Measurements from ENCODE around the gene DDX55.

DDX55 gene

DNA sequence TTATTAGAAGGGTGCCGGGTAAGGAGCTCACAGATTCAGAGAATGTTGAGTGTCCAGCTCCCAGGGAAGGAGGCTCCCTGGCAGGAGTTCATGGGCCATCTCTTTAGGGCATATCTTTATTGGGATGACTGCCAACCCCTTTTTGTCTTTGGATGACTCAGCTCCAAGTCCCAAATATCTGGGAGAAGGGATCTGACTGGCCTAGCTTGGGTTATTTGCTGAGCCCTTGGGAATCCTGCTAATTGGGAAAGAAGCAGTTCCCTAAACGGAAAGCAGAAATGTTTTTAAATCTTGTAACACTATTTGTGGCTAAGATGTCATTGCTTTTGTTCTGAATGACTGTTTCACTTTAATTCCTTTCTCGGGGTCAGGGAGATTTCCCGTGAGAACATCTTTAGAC, 12.6 kb downstream of the DDX55 start:
- DNase-seq, result no peak
- Histone ChIP-seq H3K4me2 (ENCODE audit: low read length) (no peak overlapping the region), H3K18ac (ENCODE audit: low read length) (no peak overlapping the region), H2BK5ac (ENCODE audit: low read length) (no peak overlapping the region), H3K56ac (ENCODE audit: low read length) (no peak overlapping the region), H3K4me1 (ENCODE audit: control insufficient read depth, low read depth, low read length) (no peaks in the 10 kb centered on the region), H3K79me2 (ENCODE audit: control insufficient read depth, insufficient read depth, low read length) (no peaks in the 10 kb centered on the region), H3K36me3 (ENCODE audit: control insufficient read depth, insufficient read depth, low read length) (peaks cover 34% of the 10 kb centered on the region), H3K23ac (ENCODE audit: low read length) (no peak overlapping the region), H3K79me1 (ENCODE audit: low read length) (peaks cover 5% of the 10 kb centered on the region), H3K27me3 (ENCODE audit: insufficient read depth, low read length, poor library complexity) (no peaks in the 10 kb centered on the region), H3K27ac (ENCODE audit: low read depth, low read length) (no peak overlapping the region), H2BK15ac (replicated peaks; ENCODE audit: low read depth) (no peak overlapping the region), H2BK120ac (ENCODE audit: low read depth, low read length) (no peak overlapping the region), H2AK5ac (ENCODE audit: low read length) (no peak overlapping the region), H3K4me3 (ENCODE audit: low read length) (no peak overlapping the region), H3K4ac (ENCODE audit: low read depth, low read length) (no peak overlapping the region), H3K9ac (ENCODE audit: low read length) (no peak overlapping the region), H4K8ac (ENCODE audit: low read depth, low read length) (no peak overlapping the region), H4K5ac (ENCODE audit: low read length) (no peak overlapping the region)
- WGBS (ENCODE audit: extremely low coverage, insufficient coverage, low lambda C conversion rate), result no CpG with 5 or more reads among the region's 4 CpGs

DNA sequence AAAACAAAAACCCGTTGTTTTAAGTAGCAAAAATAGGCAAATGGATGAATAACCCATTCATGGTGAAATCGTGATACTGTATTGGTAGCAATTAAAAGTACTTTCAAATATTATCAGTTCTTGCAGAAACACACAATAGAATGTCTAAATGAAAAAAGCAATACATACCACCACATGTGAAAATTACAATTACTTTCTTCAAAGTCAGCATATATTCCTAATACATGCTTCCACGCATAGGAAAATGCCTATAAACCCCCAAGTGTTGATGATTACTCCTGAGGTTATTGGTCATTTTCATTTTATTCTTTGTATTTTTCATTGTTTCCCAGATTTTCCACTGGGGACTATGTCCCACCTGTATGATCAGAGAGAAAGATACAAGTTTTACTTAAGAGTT, 15.2 kb downstream of the DDX55 start:
- no peak overlapping the region for H2BK120ac ChIP-seq (ENCODE audit: low read depth, low read length)
- peaks cover 34% of the 10 kb centered on the region for H3K36me3 ChIP-seq (ENCODE audit: control insufficient read depth, insufficient read depth, low read length)
- H3K4ac ChIP-seq (ENCODE audit: low read depth, low read length), result no peak overlapping the region
- DNase-seq, result no peak
- no peak overlapping the region for H3K18ac ChIP-seq (ENCODE audit: low read length)
- no peak overlapping the region for H3K27ac ChIP-seq (ENCODE audit: low read depth, low read length)
- H2AK5ac ChIP-seq (ENCODE audit: low read length), result no peak overlapping the region
- H3K9ac ChIP-seq (ENCODE audit: low read length), result no peak overlapping the region
- no peak overlapping the region for H2BK5ac ChIP-seq (ENCODE audit: low read length)
- H3K4me1 ChIP-seq (ENCODE audit: control insufficient read depth, low read depth, low read length), result no peaks in the 10 kb centered on the region
- peaks cover 2% of the 10 kb centered on the region for H3K79me1 ChIP-seq (ENCODE audit: low read length)
- H3K79me2 ChIP-seq (ENCODE audit: control insufficient read depth, insufficient read depth, low read length), result no peaks in the 10 kb centered on the region
- H3K4me3 ChIP-seq (ENCODE audit: low read length), result no peak overlapping the region
- no peak overlapping the region for H2BK15ac ChIP-seq (replicated peaks; ENCODE audit: low read depth)
- no peak overlapping the region for H3K56ac ChIP-seq (ENCODE audit: low read length)
- no peak overlapping the region for H3K23ac ChIP-seq (ENCODE audit: low read length)
- no peaks in the 10 kb centered on the region for H3K27me3 ChIP-seq (ENCODE audit: insufficient read depth, low read length, poor library complexity)
- no CpG with 5 or more reads among the region's 3 CpGs for WGBS (ENCODE audit: extremely low coverage, insufficient coverage, low lambda C conversion rate)
- no peak overlapping the region for H3K4me2 ChIP-seq (ENCODE audit: low read length)
- H4K5ac ChIP-seq (ENCODE audit: low read length), result no peak overlapping the region
- H4K8ac ChIP-seq (ENCODE audit: low read depth, low read length), result no peak overlapping the region

GRCh38 chr12:123617580-123617979, 15.7 kb downstream of the DDX55 start:
- no peak overlapping the region for H2BK120ac ChIP-seq (ENCODE audit: low read depth, low read length)
- H4K5ac ChIP-seq (ENCODE audit: low read length), result no peak overlapping the region
- no peak overlapping the region for H3K4me3 ChIP-seq (ENCODE audit: low read length)
- H3K27ac ChIP-seq (ENCODE audit: low read depth, low read length), result no peak overlapping the region
- H3K27me3 ChIP-seq (ENCODE audit: insufficient read depth, low read length, poor library complexity), result no peaks in the 10 kb centered on the region
- H3K79me2 ChIP-seq (ENCODE audit: control insufficient read depth, insufficient read depth, low read length), result no peaks in the 10 kb centered on the region
- no peak overlapping the region for H3K4ac ChIP-seq (ENCODE audit: low read depth, low read length)
- no peak overlapping the region for H3K56ac ChIP-seq (ENCODE audit: low read length)
- H3K36me3 ChIP-seq (ENCODE audit: control insufficient read depth, insufficient read depth, low read length), result peaks cover 34% of the 10 kb centered on the region
- H2BK5ac ChIP-seq (ENCODE audit: low read length), result no peak overlapping the region
- H2AK5ac ChIP-seq (ENCODE audit: low read length), result no peak overlapping the region
- H3K4me1 ChIP-seq (ENCODE audit: control insufficient read depth, low read depth, low read length), result no peaks in the 10 kb centered on the region
- H3K4me2 ChIP-seq (ENCODE audit: low read length), result no peak overlapping the region
- H3K9ac ChIP-seq (ENCODE audit: low read length), result no peak overlapping the region
- no peak for DNase-seq
- no peak overlapping the region for H2BK15ac ChIP-seq (replicated peaks; ENCODE audit: low read depth)
- no CpG with 5 or more reads among the region's 13 CpGs for WGBS (ENCODE audit: extremely low coverage, insufficient coverage, low lambda C conversion rate)
- peaks cover 2% of the 10 kb centered on the region for H3K79me1 ChIP-seq (ENCODE audit: low read length)
- H4K8ac ChIP-seq (ENCODE audit: low read depth, low read length), result no peak overlapping the region
- no peak overlapping the region for H3K18ac ChIP-seq (ENCODE audit: low read length)
- H3K23ac ChIP-seq (ENCODE audit: low read length), result no peak overlapping the region

- H3K27ac ChIP-seq (ENCODE audit: low read depth, low read length), result no peak overlapping the region
- no peak overlapping the region for H3K4me3 ChIP-seq (ENCODE audit: low read length)
Observed at GRCh38 chr12:123621101-123621500, 19.2 kb downstream of the DDX55 start.

DNA sequence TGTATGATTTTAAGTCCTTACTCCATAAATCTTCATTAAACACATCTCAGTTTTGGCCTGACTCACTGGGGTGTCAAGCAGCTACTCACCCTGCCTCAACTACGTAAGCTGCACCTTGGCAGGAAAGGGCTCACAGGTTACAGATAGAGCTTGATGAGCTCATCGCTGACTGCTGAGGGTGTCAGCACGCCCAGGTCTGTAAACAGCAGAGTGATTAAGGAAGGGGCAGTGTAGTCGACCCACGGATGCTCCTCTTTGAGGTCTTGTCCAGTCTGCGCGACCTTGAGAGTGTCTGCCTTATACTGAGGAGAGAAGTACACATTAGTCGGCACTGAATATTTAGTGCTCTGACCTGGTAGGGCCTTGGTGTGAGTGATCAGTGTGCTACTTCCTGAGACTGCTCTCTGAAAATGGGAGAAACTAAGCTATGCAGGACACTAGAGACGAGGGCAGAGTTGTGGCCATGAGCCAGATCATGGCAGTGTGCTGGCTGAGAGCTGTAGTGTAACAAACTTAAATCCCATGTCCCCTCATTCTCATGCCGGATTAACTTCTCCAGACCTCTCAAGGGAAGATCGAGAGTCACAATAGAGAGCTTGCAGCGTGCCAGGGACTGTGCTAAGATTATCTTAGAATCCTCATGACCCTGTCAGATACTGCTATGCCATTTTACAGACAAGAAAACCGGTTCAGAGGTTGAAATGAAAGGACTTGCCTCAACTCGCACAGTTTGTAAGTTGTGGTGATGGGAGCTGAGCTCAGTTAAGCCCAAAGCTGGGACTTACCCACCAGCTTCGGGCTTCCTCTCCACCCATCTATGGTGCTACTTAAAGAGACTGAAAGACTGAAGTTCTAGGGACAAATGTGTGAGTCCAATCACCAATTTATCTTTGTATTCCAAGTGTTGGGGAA, 20.0 kb downstream of the DDX55 start:
- Histone ChIP-seq H3K9ac (ENCODE audit: low read length) (no peak overlapping the region), H2BK120ac (ENCODE audit: low read depth, low read length) (no peak overlapping the region), H4K8ac (ENCODE audit: low read depth, low read length) (no peak overlapping the region), H3K79me2 (ENCODE audit: control insufficient read depth, insufficient read depth, low read length) (no peaks in the 10 kb centered on the region), H2BK5ac (ENCODE audit: low read length) (no peak overlapping the region), H3K4me3 (ENCODE audit: low read length) (no peak overlapping the region), H3K27me3 (ENCODE audit: insufficient read depth, low read length, poor library complexity) (no peaks in the 10 kb centered on the region), H3K23ac (ENCODE audit: low read length) (no peak overlapping the region), H3K4me1 (ENCODE audit: control insufficient read depth, low read depth, low read length) (no peaks in the 10 kb centered on the region), H3K4me2 (ENCODE audit: low read length) (no peak overlapping the region), H3K18ac (ENCODE audit: low read length) (no peak overlapping the region), H3K4ac (ENCODE audit: low read depth, low read length) (no peak overlapping the region), H3K56ac (ENCODE audit: low read length) (no peak overlapping the region), H3K27ac (ENCODE audit: low read depth, low read length) (no peak overlapping the region), H2AK5ac (ENCODE audit: low read length) (no peak overlapping the region), H2BK15ac (replicated peaks; ENCODE audit: low read depth) (no peak overlapping the region), H3K36me3 (ENCODE audit: control insufficient read depth, insufficient read depth, low read length) (peaks cover 24% of the 10 kb centered on the region), H4K5ac (ENCODE audit: low read length) (no peak overlapping the region), H3K79me1 (ENCODE audit: low read length) (no peaks in the 10 kb centered on the region)
- WGBS (ENCODE audit: extremely low coverage, insufficient coverage, low lambda C conversion rate), result no CpG with 5 or more reads among the region's 15 CpGs
- no peak for DNase-seq

More at GRCh38 chr12:123621101-123621500, 19.2 kb downstream of the DDX55 start:
- no peak overlapping the region for H3K23ac ChIP-seq (ENCODE audit: low read length)
- no peaks in the 10 kb centered on the region for H3K79me1 ChIP-seq (ENCODE audit: low read length)
- no peaks in the 10 kb centered on the region for H3K79me2 ChIP-seq (ENCODE audit: control insufficient read depth, insufficient read depth, low read length)
- H3K9ac ChIP-seq (ENCODE audit: low read length), result no peak overlapping the region
- H3K4me2 ChIP-seq (ENCODE audit: low read length), result no peak overlapping the region
- no peak overlapping the region for H4K8ac ChIP-seq (ENCODE audit: low read depth, low read length)
- H3K4ac ChIP-seq (ENCODE audit: low read depth, low read length), result no peak overlapping the region
- H2BK15ac ChIP-seq (replicated peaks; ENCODE audit: low read depth), result no peak overlapping the region
- no CpG with 5 or more reads among the region's 8 CpGs for WGBS (ENCODE audit: extremely low coverage, insufficient coverage, low lambda C conversion rate)
- H3K18ac ChIP-seq (ENCODE audit: low read length), result no peak overlapping the region
- H2AK5ac ChIP-seq (ENCODE audit: low read length), result no peak overlapping the region
- H3K4me1 ChIP-seq (ENCODE audit: control insufficient read depth, low read depth, low read length), result no peaks in the 10 kb centered on the region
- no peaks in the 10 kb centered on the region for H3K27me3 ChIP-seq (ENCODE audit: insufficient read depth, low read length, poor library complexity)
- no peak for DNase-seq
- no peak overlapping the region for H2BK120ac ChIP-seq (ENCODE audit: low read depth, low read length)
- no peak overlapping the region for H2BK5ac ChIP-seq (ENCODE audit: low read length)
- H3K36me3 ChIP-seq (ENCODE audit: control insufficient read depth, insufficient read depth, low read length), result peaks cover 21% of the 10 kb centered on the region
- H4K5ac ChIP-seq (ENCODE audit: low read length), result no peak overlapping the region
- no peak overlapping the region for H3K56ac ChIP-seq (ENCODE audit: low read length)
